DMS114 treated with DMSO at 0.1 percent for 48 hours (cell line): ENCODE data around the gene THSD7B.

ENCODE experiments used
- DNase-seq: peaks from one replicate; lab custom pipeline; 2025; ENCODE audit not compliant: unreplicated experiment; lab: John Stamatoyannopoulos, UW

Gene THSD7B

DNA sequence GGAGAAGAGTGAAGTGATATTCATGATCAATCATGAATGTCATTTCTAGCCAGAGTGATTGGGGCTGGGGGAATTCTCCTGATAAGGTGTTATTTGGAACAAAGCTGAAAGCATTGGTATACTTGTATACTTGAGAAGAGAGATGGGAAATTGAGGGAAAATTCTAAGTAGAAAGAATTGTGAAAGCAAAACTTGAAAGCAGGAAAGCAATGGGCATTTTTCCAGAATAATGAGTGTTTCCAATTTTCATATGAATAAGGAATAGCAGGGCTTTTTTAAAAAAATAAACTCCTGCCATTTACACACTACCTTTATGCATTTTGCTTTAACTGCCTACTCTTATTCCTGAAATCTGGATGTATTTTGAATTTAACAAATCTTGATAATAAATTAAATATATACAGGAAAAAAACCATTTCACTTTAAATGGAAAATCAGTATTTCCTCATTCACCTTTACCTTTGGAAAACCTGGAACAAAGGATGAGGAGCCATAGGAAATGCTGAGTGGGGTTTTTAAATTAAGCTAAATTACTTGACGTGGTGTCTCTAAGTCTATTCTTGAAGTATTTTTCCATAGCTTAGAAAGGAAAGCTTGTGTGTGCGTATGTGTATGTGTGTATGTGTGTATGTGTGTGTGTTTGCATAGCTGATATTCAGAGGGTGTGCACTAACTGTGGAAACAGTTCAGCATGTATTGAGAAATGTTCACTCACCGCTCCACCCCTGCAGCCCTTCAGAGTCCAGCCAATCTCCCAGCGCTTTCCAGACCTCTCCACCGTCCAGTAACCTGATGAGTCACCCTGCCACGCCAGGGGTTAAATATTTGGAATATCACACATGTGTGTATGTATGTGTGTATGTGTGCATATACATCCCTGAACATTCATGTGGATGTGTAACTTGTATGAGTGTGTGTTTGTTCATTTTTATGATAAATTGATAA lies 427.3 kb downstream of the THSD7B start:
- DNase-seq: no peak

DNA sequence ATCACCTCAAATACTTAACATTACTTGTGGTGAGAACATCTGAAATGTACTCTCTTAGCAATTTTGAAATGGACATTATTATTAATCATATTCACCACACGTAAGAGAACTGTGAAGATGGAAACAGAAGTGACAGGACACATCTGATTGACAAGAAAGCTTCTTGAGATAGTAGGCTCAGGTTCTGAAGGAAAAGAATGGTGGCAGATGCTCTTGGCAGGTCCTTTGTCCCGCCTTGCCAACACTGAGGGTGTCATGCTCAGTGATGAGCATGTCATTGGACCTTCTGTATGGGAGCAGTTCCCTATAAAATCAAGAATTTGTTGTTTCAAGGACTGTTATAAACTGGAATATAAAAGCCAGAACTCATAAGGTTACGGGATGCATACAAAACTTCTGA lies 428.1 kb downstream of the THSD7B start:
- DNase-seq: no peak

DNA sequence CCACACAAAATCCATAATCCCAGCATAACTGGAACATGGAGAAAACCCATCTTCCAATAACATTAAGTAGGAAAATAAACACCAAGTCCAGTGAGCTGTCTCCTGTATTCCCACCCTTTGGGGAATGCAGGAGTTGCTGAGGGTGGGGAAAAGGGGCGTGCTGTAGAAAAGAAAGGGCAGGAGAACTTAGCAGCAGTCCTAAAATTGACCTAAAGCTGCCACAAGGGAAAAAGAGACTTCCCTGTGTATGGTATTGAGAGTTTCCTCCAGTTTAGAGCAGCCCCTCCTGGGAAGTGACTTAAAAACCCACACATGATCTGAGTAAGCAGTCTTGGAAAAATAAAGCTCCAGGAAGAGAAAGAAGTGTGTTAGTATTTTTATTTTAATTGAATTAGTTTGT lies 428.8 kb downstream of the THSD7B start:
- DNase-seq: no peak

DNA sequence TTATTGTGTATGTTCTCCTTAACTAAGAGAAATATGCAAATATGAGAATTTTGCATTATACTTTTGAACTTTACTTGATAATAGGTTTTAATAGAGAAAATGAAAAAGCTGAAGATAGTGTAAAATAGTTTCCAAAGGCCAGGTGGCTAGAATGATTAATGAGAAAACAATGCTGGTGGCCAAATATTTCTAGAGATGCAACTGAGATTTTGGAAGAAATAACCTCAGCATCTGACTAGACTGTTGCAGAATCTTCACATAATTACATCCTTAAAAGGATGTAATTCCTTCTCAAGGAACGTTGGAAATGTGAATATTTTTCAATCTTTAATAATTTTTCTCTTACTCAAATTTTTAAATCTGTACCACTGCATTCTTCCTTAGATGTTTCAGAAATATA lies 434.4 kb downstream of the THSD7B start:
- DNase-seq: no peak

DNA sequence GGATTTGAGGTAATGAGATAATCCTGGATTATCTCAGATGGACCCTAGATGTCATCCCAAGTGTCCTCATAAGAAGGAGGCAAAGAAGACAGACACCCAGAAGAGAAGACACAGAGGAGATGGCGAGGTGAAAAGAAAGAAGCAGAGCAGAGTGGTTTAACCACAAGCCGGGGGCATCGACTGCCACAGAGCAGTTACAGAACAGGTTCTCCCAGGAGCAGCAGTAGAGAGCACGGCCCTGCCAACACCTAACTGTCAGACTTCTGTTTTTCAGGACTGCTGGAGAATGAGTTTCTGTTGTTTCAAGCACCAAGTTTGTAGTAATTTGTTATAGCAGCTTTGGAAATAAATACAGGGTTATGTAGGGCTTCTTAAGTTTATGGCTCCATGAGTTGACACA lies 437.0 kb downstream of the THSD7B start:
- no peak for DNase-seq

DNA sequence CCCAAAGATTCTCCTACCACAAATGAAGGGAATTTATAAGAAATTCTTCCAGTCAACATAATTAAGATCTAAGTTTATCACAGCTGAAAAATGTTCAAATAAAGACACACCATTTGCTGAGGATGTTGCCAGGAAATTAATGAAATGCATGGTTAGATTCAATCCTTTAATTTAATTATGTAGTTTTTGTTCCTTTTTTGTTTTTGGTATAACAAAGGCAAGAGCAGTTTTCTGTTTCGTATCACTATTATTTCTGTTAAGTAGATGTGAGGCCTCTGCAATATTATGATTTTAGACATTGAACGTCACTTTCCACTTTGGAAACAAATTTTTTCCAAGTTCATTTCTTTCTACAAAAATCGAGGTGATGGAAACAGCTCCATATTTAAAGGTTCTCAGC lies 440.0 kb downstream of the THSD7B start:
- DNase-seq: no peak

DNA sequence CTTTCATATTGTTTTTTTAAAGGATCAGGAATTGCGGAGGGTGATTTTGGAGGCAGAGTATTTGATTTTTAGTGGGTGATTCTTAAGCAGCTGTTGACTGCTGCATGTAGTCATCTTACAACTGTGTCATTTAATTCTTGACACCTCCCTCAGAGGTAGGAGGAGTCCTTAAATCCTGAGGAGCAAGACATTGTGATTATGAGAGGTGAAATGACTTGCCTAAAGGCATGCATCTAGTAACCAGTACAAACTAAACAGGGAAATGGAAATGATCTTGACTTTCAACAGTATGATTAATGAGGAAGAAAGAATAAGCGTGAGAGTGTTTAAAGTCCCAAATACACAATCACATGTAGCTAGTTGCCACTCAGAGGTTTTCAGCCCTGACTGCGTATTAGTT lies 440.7 kb downstream of the THSD7B start:
- no peak for DNase-seq

DNA sequence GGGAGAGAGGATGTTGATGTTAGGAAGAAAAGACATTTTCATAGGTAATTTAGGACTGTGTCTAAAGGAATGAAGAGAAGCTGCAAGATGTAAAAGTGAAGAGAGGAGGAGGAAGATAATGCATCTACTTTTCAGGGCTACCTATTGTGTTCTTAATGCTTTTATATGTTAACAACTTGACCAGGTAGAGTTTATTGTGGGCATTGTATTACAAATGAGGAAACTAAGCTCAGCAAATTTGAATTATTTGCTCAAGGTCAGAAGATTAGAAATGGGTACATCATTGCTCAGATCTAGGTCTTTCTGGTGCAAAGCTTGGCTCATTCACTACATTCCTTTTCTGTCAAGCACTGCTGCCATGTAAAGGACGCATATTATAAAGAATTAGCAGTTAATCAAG lies 441.7 kb downstream of the THSD7B start:
- no peak for DNase-seq

DNA sequence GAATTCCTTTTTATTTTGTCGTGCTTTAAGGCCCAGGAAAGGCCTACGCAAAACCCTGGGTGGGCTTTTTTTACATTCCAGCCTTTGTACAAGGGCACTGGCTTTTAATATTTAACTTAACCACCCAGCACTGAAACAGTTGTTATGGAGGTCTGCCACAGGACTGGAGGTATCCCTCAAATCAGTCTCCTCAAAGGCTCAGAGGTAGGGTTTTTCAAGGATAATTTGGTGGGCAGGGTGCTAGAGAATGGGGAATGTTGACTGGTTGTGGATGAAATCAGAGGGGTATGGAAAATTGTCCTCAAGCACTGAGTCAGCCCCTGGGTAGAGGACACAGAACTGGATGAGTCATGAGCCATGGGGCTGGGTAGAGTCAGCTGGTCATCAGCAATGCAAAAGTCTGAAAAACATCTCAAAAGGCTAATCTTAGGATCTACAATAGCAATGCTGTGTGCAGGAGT lies 443.1 kb downstream of the THSD7B start:
- no peak for DNase-seq

DNA sequence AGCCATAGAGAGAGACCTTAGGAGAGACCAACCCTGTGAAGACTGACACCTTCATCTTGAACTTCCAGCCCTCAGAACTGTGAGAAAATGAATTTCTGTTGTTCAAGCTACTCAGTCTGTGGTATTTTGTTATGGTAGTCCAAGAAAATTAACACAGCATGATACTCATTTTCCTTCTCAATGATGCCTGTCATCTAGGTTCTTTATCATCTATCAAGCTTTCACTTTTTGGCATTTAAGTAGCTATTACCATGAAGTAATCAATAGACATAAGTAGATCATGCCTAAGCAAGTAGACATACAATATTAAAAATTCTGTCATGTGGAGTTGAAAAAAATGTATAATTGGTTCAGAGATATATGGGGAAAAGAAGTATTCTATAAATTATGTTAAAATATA lies 444.7 kb downstream of the THSD7B start:
- DNase-seq: no peak

DNA sequence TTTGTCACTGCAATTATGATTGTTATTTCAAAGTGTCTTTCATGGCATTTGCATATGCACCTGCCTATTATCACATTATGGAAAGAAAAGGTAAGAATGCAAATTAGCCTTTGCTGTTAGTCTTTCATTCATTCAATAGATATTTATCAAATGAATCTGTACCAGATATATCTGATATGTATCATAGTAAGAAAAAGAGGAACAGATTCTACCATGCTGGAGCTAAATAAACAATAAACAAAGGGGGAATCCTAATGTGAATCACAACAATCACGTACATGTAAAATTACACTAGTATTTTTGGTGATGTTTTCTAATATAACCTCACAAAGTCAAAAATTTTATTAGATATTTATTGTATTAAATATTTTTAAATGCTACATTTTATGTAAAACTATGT lies 446.4 kb downstream of the THSD7B start:
- no peak for DNase-seq

DNA sequence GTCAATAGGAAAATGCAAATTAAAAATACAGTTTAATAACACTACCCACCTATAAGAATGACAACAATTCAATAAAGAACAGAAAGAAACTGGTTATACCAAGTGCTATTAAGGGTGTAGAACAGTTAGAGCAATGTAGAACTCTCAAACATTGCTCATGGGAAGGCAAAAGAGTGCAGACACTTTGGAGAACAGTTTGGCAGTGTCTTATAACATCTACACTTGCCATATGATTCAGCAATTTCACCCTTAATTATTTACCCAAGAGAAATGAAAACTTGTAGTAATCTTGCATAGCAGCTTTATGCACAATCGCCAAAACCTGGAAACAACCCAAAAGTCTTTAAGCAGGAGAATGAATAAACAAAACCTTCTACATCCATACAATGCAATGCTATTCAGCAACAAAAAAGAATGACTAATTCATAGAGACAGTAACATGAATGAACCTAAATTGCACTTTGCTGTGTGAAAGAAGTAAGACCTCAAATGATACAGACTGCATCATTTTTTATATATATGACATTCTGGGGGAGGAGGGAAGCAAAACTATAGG lies 455.2 kb downstream of the THSD7B start:
- DNase-seq: no peak

DNA sequence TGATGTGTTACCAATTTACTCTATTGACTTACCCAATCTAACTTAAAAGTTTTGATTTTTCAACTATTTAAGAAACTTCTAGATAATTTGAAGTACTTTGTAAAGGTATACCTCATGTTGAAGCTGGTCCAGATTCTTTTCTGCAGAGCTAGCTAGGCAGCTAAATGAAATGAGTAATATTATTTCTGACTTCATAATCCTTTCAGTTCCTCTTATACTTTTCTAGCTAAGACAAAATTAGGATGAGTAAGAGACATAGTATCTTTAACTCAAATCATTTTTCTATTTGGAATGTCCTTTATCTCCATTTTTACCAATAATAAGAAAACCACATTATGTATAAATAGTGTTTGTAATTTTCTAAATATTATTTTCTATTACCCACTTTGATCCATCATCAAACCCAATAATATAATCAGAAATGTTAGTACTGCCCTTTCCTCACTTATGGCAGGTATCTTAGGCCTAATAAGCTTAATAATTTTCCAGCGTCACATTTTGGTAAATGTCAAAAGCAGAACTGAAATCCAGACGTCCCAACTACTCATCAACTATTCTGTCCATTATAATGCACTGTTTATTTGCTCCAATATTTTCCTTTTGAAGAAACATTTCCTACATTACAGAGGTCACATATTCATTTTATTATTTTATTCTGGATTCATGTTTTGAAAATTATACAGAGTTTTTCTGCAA lies 456.6 kb downstream of the THSD7B start:
- DNase-seq: no peak

DNA sequence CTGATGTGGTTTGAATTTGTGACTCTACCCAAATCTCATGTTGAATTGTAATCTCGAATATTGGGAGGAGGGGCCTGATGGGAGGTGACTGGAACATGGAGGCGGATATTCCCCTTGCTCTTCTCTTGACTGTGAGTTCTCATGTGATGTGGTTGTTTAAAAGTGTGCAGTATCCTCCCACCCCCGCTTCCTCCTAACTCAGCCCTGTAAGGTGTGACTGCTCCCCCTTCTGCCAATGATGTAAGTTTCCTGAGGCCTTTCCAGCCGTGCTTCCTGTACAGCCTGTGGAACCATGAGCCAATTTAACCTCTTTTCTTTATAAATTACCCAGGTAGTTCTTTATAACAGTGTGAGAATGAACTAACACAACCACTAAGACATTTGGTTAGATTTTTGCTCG lies 458.4 kb downstream of the THSD7B start:
- DNase-seq: no peak

DNA sequence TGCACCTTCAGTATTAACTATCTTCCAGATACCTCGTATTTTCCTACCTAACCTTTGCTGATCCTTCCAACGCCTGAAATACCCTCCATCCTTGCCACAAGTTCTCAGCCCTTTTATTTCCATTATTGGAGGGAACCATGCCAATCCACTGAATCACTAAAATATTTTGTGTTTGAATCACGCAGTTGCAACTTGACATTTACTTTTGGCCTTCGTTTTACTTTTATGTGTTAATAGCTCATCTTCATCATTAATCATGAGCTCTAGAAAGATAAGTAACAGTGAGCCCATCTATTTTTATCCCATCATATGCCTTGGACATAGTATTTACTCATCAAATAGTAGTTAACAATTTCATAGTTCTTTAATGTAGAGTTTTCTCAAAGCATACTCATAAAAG lies 463.2 kb downstream of the THSD7B start:
- no peak for DNase-seq

DNA sequence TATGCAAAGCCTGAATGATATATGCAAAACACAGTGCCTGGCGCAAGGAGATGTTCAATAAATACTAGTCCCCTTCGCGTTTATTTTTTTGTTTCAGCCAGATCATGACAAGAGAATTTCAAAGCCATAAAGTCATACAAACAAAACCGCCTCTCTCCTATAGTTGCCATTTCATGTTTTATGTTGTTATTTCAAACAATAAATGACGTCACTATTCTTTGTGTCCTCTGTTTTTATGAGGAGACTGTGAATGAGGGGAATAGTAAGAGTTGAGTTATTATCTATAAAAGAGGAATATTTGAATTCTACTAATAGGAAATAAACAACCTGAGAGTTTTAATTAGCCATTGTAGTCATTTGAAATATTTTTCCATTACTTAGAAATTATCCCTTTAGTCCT lies 464.5 kb downstream of the THSD7B start:
- no peak for DNase-seq

DNA sequence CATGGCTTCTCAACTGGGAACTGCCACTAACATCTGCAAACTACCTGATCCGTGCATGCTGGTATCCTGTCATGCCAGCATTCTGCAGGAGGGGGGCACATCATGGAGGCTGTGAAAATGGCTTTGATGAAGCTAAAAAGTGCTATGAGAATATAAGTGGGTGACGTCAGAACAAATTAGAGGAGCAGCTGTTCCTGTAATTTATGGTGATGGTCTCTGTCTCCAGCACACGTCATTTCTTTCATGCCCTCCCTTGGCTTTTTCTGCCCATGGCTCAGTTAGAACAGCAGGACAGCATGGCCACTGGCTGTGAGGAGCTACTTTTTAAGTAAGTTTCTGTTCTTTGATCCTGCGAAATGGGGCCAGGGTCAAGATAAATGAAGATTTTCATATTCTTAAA lies 466.3 kb downstream of the THSD7B start:
- DNase-seq: no peak

DNA sequence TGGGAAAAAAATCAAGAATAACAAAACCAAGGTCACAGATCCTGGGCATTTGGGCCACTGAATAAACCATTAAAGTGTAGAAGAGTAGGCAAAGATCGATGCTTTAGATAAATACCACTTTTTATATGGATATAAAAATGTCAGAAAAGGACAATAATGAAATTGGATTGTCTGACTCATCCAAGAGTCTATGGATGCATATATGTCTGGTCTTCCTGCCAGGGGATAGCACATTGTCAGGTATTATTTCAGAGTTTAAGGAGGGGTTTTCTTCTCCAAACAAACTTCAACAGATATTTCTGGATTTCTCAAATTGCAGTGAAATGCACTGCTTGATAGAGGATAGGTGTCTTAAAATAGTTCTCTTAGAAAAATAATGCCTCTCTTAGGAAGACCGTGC lies 466.7 kb downstream of the THSD7B start:
- no peak for DNase-seq

DNA sequence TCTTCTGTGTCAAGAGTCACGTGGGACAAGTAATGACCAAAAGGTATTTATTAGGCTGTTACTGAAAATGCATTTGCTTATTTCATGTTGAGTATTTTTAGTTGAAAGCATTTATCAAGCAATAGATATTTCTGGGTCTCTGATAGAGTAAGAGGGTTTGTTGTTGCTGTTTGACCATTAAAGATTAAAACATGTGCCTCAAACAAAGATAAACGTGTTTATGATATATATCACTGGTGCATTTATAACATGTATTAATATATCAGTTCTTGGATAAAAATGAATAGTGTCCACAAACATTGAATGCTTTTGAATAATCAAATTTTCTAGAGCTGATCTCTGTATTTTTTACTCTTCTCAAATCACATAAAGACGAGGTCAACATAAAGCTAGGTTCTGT lies 467.7 kb downstream of the THSD7B start:
- DNase-seq: no peak

DNA sequence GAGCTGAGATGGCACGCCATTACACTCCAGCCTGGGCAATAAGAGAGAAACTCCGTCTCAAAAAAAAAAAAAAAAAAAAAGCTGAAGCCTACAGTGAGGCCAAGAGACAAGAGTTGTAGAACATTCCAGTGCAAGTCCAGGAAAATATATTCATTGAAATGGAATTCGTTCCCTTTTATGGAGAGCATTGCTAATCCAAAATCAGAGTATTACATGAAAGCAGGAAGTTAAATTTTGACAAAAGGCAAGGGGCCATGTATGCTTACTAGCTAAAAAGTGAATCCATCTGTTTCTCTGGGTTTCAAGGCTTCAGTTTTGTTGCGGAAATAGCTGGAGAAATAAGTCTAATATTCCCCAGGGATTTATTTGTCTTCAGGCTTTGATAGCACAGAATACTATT lies 471.7 kb downstream of the THSD7B start:
- no peak for DNase-seq

DNA sequence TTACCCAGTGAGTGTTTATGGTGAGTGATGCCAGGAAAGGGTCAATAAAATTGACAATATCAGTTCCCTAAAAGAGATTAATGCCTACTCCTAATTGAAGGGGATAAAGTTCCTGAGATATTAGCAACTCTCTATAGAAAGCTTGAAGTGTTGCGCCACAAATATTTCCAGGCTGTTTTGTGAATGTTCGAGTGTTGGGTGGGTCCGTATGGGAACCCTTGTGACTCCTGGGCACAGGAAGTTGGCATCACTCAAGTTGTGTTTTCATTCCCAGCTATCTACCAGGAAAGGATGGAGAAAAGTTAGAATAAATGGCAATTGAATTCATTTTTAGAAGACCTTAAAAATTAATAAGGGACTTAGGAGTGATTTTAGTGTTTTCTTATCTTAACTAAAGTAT lies 472.7 kb downstream of the THSD7B start:
- DNase-seq: no peak

DNA sequence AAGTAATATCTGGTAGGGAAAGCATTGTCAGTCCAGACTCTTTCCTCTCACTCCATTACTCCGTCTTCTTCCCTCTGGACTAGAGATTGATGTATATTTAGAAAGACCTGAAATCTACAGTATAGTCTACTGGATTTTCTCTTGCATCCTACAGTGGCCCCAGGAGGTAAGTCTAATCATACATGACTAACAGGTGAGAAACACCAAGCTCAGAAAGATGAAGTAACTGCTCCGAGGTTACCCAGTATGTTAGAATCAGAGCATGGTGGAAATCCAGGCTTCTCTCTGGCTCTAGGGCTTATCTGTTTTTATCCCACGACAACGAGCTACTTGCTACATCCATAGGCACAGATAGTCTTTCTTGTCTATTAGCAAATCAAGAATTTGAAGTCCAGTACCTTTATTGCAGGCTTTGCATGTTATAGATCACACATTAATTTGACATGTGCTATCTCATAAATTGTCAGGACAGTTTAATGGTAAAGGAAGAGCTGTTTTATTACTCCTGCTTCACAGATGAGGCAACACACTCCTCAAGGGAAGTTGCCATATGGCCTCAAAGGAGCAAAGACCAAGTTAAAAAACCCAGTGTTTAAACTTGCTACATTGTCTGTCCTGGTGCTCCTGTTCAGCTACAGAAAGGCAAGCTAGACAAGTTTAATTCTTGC lies 484.3 kb downstream of the THSD7B start:
- DNase-seq: no peak
